K562 (cell line): Measurements from ENCODE around the gene TTC21A. TPM values are rescaled to one million over a fixed set of nuclear protein-coding genes. Genes with fewer than 3 reads are reported as not detected.
A peak's percentile ranks its signal among the peaks of the same experiment; 100 is the strongest.

ENCODE experiments used
- ARNT ChIP-seq, 2 experiments: fragments of 450-650 bp; IDR thresholded peaks; 2 replicates each; pipeline ENCODE4 v1.6.1; 2016; ENCODE audit warnings: mild to moderate bottlenecking in 1 of 2
- BRF2 ChIP-seq: IDR thresholded peaks from 3 replicates; pipeline ENCODE4 v1.6.1; 2011; ENCODE audit warnings: borderline replicate concordance, mild to moderate bottlenecking; ENCODE audit not compliant: insufficient read length, insufficient read depth
- CHD4 ChIP-seq: fragments of 200-600 bp; sonication (generic); IDR thresholded peaks from 3 replicates; pipeline ENCODE4 v1.6.1; 2012; ENCODE audit warnings: low read depth, mild to moderate bottlenecking, mixed read lengths, low read length, inconsistent platforms; ENCODE audit not compliant: insufficient read depth, insufficient replicate concordance, poor library complexity, severe bottlenecking
- HDGF ChIP-seq: fragments of 450-650 bp; IDR thresholded peaks from 2 replicates; pipeline ENCODE4 v1.6.1; 2016
- HIVEP1 ChIP-seq: fragments of 250-450 bp; sonication (Bioruptor Pico); IDR thresholded peaks from 2 replicates; pipeline ENCODE4 v1.4.0; 2020; ENCODE audit warnings: mild to moderate bottlenecking
- KDM1A ChIP-seq, 2 experiments: fragments of 450-650 bp; IDR thresholded peaks; 2 replicates each; pipeline ENCODE4 v1.6.1; 2016; ENCODE audit warnings: mild to moderate bottlenecking in 2 of 2
- MED1 ChIP-seq: sonication (generic); formaldehyde crosslinking; IDR thresholded peaks from 2 replicates; pipeline ENCODE4 v1.8.1; 2023; ENCODE audit warnings: missing genetic modification reagents, borderline replicate concordance
- MITF ChIP-seq: IDR thresholded peaks from 2 replicates; pipeline ENCODE4 v1.6.1; 2014; ENCODE audit warnings: antibody characterized with exemption
- NFE2 ChIP-seq: IDR thresholded peaks from 2 replicates; pipeline ENCODE4 v1.6.1; 2014; ENCODE audit warnings: antibody characterized with exemption, low read depth
- PML ChIP-seq: IDR thresholded peaks from 2 replicates; pipeline ENCODE4 v1.6.1; 2012; ENCODE audit warnings: low read length, inconsistent platforms
- RBM25 ChIP-seq: fragments of 200-400 bp; formaldehyde crosslinking; IDR thresholded peaks from 2 replicates; pipeline ENCODE4 v1.6.1; 2018; ENCODE audit warnings: low read length, low read depth, moderate library complexity; ENCODE audit not compliant: severe bottlenecking
- SMARCA5 ChIP-seq: fragments of 450-650 bp; IDR thresholded peaks from 2 replicates; pipeline ENCODE4 v1.6.1; 2016
- SNAPC5 ChIP-seq: fragments of 250-450 bp; sonication (Bioruptor Pico); IDR thresholded peaks from 2 replicates; pipeline ENCODE4 v1.8.0; 2021; ENCODE audit warnings: moderate library complexity, mild to moderate bottlenecking, inconsistent platforms
- TCF7 ChIP-seq: sonication (generic); IDR thresholded peaks from 2 replicates; pipeline ENCODE4 v1.6.1; 2016; ENCODE audit warnings: antibody characterized with exemption, borderline replicate concordance
- TRIM28 ChIP-seq: fragments of 450-650 bp; IDR thresholded peaks from 2 replicates; pipeline ENCODE4 v1.6.1; 2017
- ZBTB11 ChIP-seq, 3 experiments: fragments of 200-800 bp in 1 of 3; fragments of 250-450 bp in 1 of 3; fragments of 450-650 bp in 1 of 3; sonication (Bioruptor Pico) in 1 of 3; sonication (Bioruptor generic) in 1 of 3; formaldehyde crosslinking in 1 of 3; IDR thresholded peaks; 2 replicates each; pipeline versions ENCODE4 v1.6.1 to v1.8.0; 2016 to 2022; ENCODE audit warnings: mild to moderate bottlenecking in 2 of 3, missing genetic modification characterization in 2 of 3, missing compliant biosample characterization in 1 of 3, moderate library complexity in 1 of 3
- ZNF212 ChIP-seq: fragments of 450-650 bp; formaldehyde crosslinking; IDR thresholded peaks from 2 replicates; pipeline ENCODE4 v1.4.0; 2020; ENCODE audit warnings: mild to moderate bottlenecking
- polyA plus RNA-seq, 8 experiments: library from polyadenylated mRNA; depleted of rRNA in 4 of 8; stranded (reverse) in 5 of 8; unstranded in 3 of 8; fragments of >200 nt; fragmentation: Nextera tagmentation in 2 of 8; fragmentation: Illumina TruSeq in 1 of 8; extraction: Ambion mirVana in 2 of 8; extraction: Trizol in 1 of 8; gene quantifications; 2 replicates each; pipeline versions ENCODE4 v1.2.1 to v1.2.3, GENCODE V29; 2011 to 2014; ENCODE audit warnings: inconsistent platforms in 1 of 8, missing spikeins in 1 of 8
- total RNA-seq, 7 experiments: library from RNA; depleted of rRNA in 6 of 7; stranded (reverse); fragments of >200 nt in 6 of 7; fragmentation: Illumina TruSeq in 2 of 7; extraction: Trizol in 2 of 7; gene quantifications; 2 replicates each; pipeline versions ENCODE4 v1.2.1 to v1.2.3, GENCODE V29; 2011 to 2021; ENCODE audit warnings: low replicate concordance in 1 of 7

Gene TTC21A
- total and polyA plus RNA-seq, 9 of the 15 experiments (the other 6 are each of a cell fraction or from before 2014, with no cell fraction given): 0.22 to 1.4 (median 0.70) TPM

GRCh38 chr3:39181408-39182335 lies 74.2 kb downstream of the TTC21A start (continued):
- TF ChIP-seq TCF7: no peak
- TF ChIP-seq HDGF: 0 out of 2 replicates have a peak, but pooled peaks have one; percentile 53
- no peak for TF ChIP-seq PML
- TF ChIP-seq HIVEP1 (CRISPR knock-in tag): no peak
- TF ChIP-seq ZBTB11 (CRISPR knock-in tag; IDR thresholded peaks at IDR 0.05): no peak
- peak; percentile 63; the same call in 1 of the 2 replicates for TF ChIP-seq SMARCA5
- TF ChIP-seq ZNF212 (CRISPR knock-in tag): no peak
- no peak for TF ChIP-seq SNAPC5 (CRISPR knock-in tag)
- TF ChIP-seq KDM1A (IDR thresholded peaks at IDR 0.05): peak; percentile 45 to 86; a peak in 3 of 4 replicates
- no peak for TF ChIP-seq BRF2
- TF ChIP-seq TRIM28: no peak
- TF ChIP-seq MITF: no peak
- TF ChIP-seq ARNT (IDR thresholded peaks at IDR 0.05): 0 out of 4 replicates have a peak, but pooled peaks of 1 of the 2 experiments have one; percentile 46
- peak; percentile 96 for TF ChIP-seq RBM25
- TF ChIP-seq MED1: no peak
- TF ChIP-seq NFE2: 0 out of 2 replicates have a peak, but pooled peaks have one; percentile 9
- peak; percentile 14 for TF ChIP-seq CHD4
- TF ChIP-seq, all 486 proteins: peak for 13
